ENCODE measurements around the gene DHRS2. TPM values are rescaled to one million over a fixed set of nuclear protein-coding genes. Genes with fewer than 3 reads are reported as not detected.

Gene DHRS2
- total and polyA plus RNA-seq, 2 donors (not counting 1 experiment from before 2014, with no cell fraction given), result not detected

GRCh38 chr14:23600322-23600707, 35.8 kb upstream of the DHRS2 start:
- H3K27ac ChIP-seq (ENCODE audit: low read length in 2 of 2), result no peak overlapping the region
- no peak overlapping the region for H2AFZ ChIP-seq (ENCODE audit: insufficient read depth, low read depth, low read length, poor library complexity, severe bottlenecking)
- no peak overlapping the region for H3K27ac Mint-ChIP-seq
- H3K4me3 ChIP-seq (ENCODE audit: control extremely low read depth in 1 of 5, extremely low read depth in 1 of 5, insufficient read depth in 1 of 5, low read depth in 2 of 5, low read length in 4 of 5), result no peak overlapping the region
- no peaks in the 10 kb centered on the region for H4K20me1 ChIP-seq (ENCODE audit: control insufficient read depth, insufficient read depth, low read length, poor library complexity, severe bottlenecking)
- peaks cover 14% of the 10 kb centered on the region for H3K27me3 Mint-ChIP-seq
- no peaks in the 10 kb centered on the region for H3K9me3 Mint-ChIP-seq (ENCODE audit: insufficient read depth)
- ChIA-PET POLR2A (no interaction called here), CTCF (interaction anchor here (1.6 kb wide), 1 partner anchor 32 kb away, joined by 3 read pairs; no protein-coding TSS in a partner anchor)
- H3K9ac ChIP-seq (ENCODE audit: low read length), result no peak overlapping the region
- no peaks in the 10 kb centered on the region for H3K36me3 ChIP-seq (replicated peaks in 1 of 2; ENCODE audit: control extremely low read depth in 1 of 2, control insufficient read depth in 1 of 2, extremely low read depth in 1 of 2, insufficient read depth in 2 of 2, low read length in 1 of 2)
- intact Hi-C loops (cut with micrococcal nuclease), result no loop called here
- no peaks in the 10 kb centered on the region for H3K4me1 Mint-ChIP-seq
- 40% methylated on average over 1 of the region's 2 CpGs for WGBS (ENCODE audit: insufficient coverage)
- no peak overlapping the region for H3K4me3 Mint-ChIP-seq
- no peaks in the 10 kb centered on the region for H3K4me1 ChIP-seq (ENCODE audit: control insufficient read depth in 2 of 2, insufficient read depth in 2 of 2, low read length in 2 of 2)
- peaks cover 0 to 5% (median 0%) of the 10 kb centered on the region in 4 experiments for H3K27me3 ChIP-seq (replicated peaks in 1 of 4; ENCODE audit: control extremely low read depth in 1 of 4, control insufficient read depth in 3 of 4, insufficient read depth in 4 of 4, low read length in 3 of 4)
- no peak for TF ChIP-seq EZH2 (IDR thresholded peaks at IDR 0.05; ENCODE audit: borderline replicate concordance, insufficient read depth, low read depth, low read length, poor library complexity, severe bottlenecking)
- TF ChIP-seq, protein P1, sequence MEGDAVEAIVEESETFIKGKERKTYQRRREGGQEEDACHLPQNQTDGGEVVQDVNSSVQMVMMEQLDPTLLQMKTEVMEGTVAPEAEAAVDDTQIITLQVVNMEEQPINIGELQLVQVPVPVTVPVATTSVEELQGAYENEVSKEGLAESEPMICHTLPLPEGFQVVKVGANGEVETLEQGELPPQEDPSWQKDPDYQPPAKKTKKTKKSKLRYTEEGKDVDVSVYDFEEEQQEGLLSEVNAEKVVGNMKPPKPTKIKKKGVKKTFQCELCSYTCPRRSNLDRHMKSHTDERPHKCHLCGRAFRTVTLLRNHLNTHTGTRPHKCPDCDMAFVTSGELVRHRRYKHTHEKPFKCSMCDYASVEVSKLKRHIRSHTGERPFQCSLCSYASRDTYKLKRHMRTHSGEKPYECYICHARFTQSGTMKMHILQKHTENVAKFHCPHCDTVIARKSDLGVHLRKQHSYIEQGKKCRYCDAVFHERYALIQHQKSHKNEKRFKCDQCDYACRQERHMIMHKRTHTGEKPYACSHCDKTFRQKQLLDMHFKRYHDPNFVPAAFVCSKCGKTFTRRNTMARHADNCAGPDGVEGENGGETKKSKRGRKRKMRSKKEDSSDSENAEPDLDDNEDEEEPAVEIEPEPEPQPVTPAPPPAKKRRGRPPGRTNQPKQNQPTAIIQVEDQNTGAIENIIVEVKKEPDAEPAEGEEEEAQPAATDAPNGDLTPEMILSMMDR (IDR thresholded peaks at IDR 0.05), result no peak
- no peaks in the 10 kb centered on the region for H3K79me2 ChIP-seq (ENCODE audit: control insufficient read depth, insufficient read depth, low read length)
- H3K4me2 ChIP-seq (replicated peaks; ENCODE audit: low read depth, low read length, poor library complexity, severe bottlenecking), result no peak overlapping the region
- peaks cover 0 to 8% (median 1%) of the 10 kb centered on the region in 3 donors for H3K9me3 ChIP-seq (ENCODE audit: control extremely low read depth in 1 of 3, control insufficient read depth in 2 of 3, insufficient read depth in 1 of 3, low read length in 2 of 3)
- DNase-seq (no peak), ATAC-seq (ENCODE audit: low read depth) (no peak)

- no peak overlapping the region for H3K4me2 ChIP-seq (replicated peaks; ENCODE audit: low read depth, low read length, poor library complexity, severe bottlenecking)
- H3K79me2 ChIP-seq (ENCODE audit: control insufficient read depth, insufficient read depth, low read length), result no peaks in the 10 kb centered on the region
- intact Hi-C loops (cut with micrococcal nuclease), result no loop called here
- no peaks in the 10 kb centered on the region for H3K4me1 ChIP-seq (ENCODE audit: control insufficient read depth in 2 of 2, insufficient read depth in 2 of 2, low read length in 2 of 2)
- no peak overlapping the region for H3K4me3 Mint-ChIP-seq
- H3K4me3 ChIP-seq (ENCODE audit: control extremely low read depth in 1 of 5, extremely low read depth in 1 of 5, insufficient read depth in 1 of 5, low read depth in 2 of 5, low read length in 4 of 5), result no peak overlapping the region
- ChIA-PET POLR2A (no interaction called here), CTCF (interaction anchor here (1.6 kb wide), 1 partner anchor 31 kb away, joined by 3 read pairs; no protein-coding TSS in a partner anchor)
- ATAC-seq (ENCODE audit: low read depth) (no peak), DNase-seq (no peak)
- no peaks in the 10 kb centered on the region for H3K9me3 Mint-ChIP-seq (ENCODE audit: insufficient read depth)
- peaks cover 0 to 8% (median 1%) of the 10 kb centered on the region in 3 donors for H3K9me3 ChIP-seq (ENCODE audit: control extremely low read depth in 1 of 3, control insufficient read depth in 2 of 3, insufficient read depth in 1 of 3, low read length in 2 of 3)
- TF ChIP-seq, protein P1 (IDR thresholded peaks at IDR 0.05), result no peak
- TF ChIP-seq EZH2 (IDR thresholded peaks at IDR 0.05; ENCODE audit: borderline replicate concordance, insufficient read depth, low read depth, low read length, poor library complexity, severe bottlenecking), result no peak
- H3K9ac ChIP-seq (ENCODE audit: low read length), result no peak overlapping the region
- H3K27me3 Mint-ChIP-seq, result peaks cover 14% of the 10 kb centered on the region
- H2AFZ ChIP-seq (ENCODE audit: insufficient read depth, low read depth, low read length, poor library complexity, severe bottlenecking), result no peak overlapping the region
- no peaks in the 10 kb centered on the region for H4K20me1 ChIP-seq (ENCODE audit: control insufficient read depth, insufficient read depth, low read length, poor library complexity, severe bottlenecking)
- no peak overlapping the region for H3K27ac ChIP-seq (ENCODE audit: low read length in 2 of 2)
- peaks cover 0 to 5% (median 0%) of the 10 kb centered on the region in 4 experiments for H3K27me3 ChIP-seq (replicated peaks in 1 of 4; ENCODE audit: control extremely low read depth in 1 of 4, control insufficient read depth in 3 of 4, insufficient read depth in 4 of 4, low read length in 3 of 4)
- no peaks in the 10 kb centered on the region for H3K4me1 Mint-ChIP-seq
- no peaks in the 10 kb centered on the region for H3K36me3 ChIP-seq (replicated peaks in 1 of 2; ENCODE audit: control extremely low read depth in 1 of 2, control insufficient read depth in 1 of 2, extremely low read depth in 1 of 2, insufficient read depth in 2 of 2, low read length in 1 of 2)
- H3K27ac Mint-ChIP-seq, result no peak overlapping the region
- WGBS (ENCODE audit: insufficient coverage), result 100% methylated on average over 1 of the region's 1 CpG
These were observed 35.4 kb upstream of the DHRS2 start for GRCh38 chr14:23600806-23601205.
